ENCODE data around the gene SH3RF1.

- TF ChIP-seq CTCF (IDR thresholded peaks at IDR 0.05) (no peak), EP300 (IDR thresholded peaks at IDR 0.05) (no peak), POLR2A (IDR thresholded peaks at IDR 0.05) (no peak)
Measured at GRCh38 chr4:169188204-169188603, 82.6 kb downstream of the SH3RF1 start.
